Ishikawa (cell line): ENCODE measurements around the gene ADGRB2.

Experiments
- EP300 ChIP-seq: IDR thresholded peaks from 2 replicates; pipeline ENCODE4 v1.6.1; 2012; ENCODE audit warnings: borderline replicate concordance
- RAD21 ChIP-seq: IDR thresholded peaks from 2 replicates; pipeline ENCODE4 v1.6.1; 2012; ENCODE audit warnings: low read depth
- TAF1 ChIP-seq: IDR thresholded peaks from 2 replicates; pipeline ENCODE4 v1.6.1; 2012; ENCODE audit warnings: low read depth, mild to moderate bottlenecking
- YY1 ChIP-seq: IDR thresholded peaks from 2 replicates; pipeline ENCODE4 v1.6.1; 2012; ENCODE audit warnings: low read depth
- ZBTB7A ChIP-seq: IDR thresholded peaks from 2 replicates; pipeline ENCODE4 v1.6.1; 2012; ENCODE audit warnings: low read depth

GRCh38 chr1:31699341-31699891 lies 64.7 kb downstream of the ADGRB2 start:
- no peak for TF ChIP-seq EP300
- TF ChIP-seq RAD21 = no peak
- TF ChIP-seq ZBTB7A = no peak
- no peak for TF ChIP-seq YY1
- no peak for TF ChIP-seq TAF1
